Measurements from ENCODE around the gene TCF7L2.

Gene TCF7L2

DNA sequence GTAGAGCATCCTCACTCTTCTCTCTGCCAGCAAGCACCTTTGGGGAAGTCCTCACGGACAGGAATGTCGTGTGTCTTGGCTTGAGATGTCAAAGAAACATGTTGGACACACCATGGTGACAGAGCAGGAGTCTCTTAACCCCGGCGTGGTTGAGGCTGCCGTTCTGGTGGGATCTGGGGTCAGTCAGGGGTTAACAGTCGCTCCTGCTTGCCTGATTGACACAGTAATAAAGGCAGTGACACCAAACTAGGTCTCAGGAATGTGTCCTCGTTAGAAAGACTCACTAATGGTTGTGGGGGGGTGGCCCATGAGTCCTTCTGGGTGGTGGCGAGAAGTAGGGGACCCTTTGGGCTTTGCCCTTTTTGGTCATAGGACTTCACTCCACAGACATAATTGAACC is 69.0 kb downstream of the TCF7L2 start:
- Histone ChIP-seq H4K20me1 (ENCODE audit: low read depth, low read length) (no peaks in the 10 kb centered on the region), H2AFZ (ENCODE audit: low read depth, low read length, severe bottlenecking) (no peak overlapping the region), H3K79me2 (ENCODE audit: insufficient read depth, low read length) (no peaks in the 10 kb centered on the region), H3K9me2 (replicated peaks; ENCODE audit: insufficient read depth, low read length) (no peaks in the 10 kb centered on the region), H3K9ac (ENCODE audit: low read length) (no peak overlapping the region), H3F3A (ENCODE audit: insufficient read depth) (no peaks in the 10 kb centered on the region), H3K4me3 (ENCODE audit: insufficient read depth, low read length, poor library complexity, severe bottlenecking) (no peak overlapping the region), H3K27me3 (ENCODE audit: low read length) (no peaks in the 10 kb centered on the region), H3K36me3 (ENCODE audit: low read length) (no peaks in the 10 kb centered on the region), H3K27ac (ENCODE audit: low read depth, low read length) (no peak overlapping the region), H3K9me3 (ENCODE audit: insufficient read depth, low read length) (no peaks in the 10 kb centered on the region), H3K4me2 (ENCODE audit: low read depth, low read length, poor library complexity, severe bottlenecking) (no peak overlapping the region)
- TF ChIP-seq, protein P1, sequence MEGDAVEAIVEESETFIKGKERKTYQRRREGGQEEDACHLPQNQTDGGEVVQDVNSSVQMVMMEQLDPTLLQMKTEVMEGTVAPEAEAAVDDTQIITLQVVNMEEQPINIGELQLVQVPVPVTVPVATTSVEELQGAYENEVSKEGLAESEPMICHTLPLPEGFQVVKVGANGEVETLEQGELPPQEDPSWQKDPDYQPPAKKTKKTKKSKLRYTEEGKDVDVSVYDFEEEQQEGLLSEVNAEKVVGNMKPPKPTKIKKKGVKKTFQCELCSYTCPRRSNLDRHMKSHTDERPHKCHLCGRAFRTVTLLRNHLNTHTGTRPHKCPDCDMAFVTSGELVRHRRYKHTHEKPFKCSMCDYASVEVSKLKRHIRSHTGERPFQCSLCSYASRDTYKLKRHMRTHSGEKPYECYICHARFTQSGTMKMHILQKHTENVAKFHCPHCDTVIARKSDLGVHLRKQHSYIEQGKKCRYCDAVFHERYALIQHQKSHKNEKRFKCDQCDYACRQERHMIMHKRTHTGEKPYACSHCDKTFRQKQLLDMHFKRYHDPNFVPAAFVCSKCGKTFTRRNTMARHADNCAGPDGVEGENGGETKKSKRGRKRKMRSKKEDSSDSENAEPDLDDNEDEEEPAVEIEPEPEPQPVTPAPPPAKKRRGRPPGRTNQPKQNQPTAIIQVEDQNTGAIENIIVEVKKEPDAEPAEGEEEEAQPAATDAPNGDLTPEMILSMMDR (IDR thresholded peaks at IDR 0.05; ENCODE audit: insufficient read depth, low read length, poor library complexity, severe bottlenecking): no peak
- no peak for TF ChIP-seq EZH2phosphoT487 (conservative IDR thresholded peaks at IDR 0.05; ENCODE audit: low read length)

DNA sequence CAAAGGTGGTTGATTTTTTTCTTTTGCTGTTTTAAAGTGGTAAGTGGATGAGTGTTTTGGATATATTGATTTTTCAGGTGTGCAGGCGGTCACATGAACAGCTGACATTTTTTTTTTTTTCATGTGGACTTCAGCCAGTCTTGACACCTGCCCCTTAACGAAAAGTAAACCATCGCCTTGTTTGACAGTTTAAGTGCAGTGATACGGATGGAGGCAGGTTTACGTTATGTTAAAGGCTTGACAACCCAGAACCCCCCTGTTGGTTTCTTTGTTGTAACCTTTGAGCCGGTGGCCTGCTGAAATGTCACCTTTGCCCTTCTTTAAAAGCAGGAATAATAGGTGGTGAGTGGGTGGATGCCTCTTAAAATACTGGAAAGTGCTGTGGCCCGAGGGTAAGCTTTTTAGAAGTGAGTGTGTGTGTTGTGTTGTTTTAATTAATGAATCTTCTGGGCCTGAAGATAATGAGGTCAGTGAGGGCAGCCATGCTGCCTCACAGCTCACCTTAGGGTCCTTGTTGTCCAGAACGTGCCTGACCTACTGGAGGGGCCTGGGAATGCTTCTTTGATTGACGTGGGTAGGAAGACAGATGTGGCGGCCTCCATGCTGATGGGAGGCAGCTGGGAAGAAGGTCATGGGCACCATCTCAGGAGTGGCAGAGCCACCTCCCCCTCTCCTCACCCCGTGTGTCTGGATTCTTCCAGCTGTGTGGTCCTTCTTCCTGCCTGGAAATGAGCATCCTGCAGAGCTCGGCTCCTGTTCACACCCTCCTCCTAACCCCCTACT is 69.8 kb downstream of the TCF7L2 start:
- H3K36me3 ChIP-seq (ENCODE audit: low read length): no peaks in the 10 kb centered on the region
- H3K9ac ChIP-seq (ENCODE audit: low read length): no peak overlapping the region
- H3K4me2 ChIP-seq (ENCODE audit: low read depth, low read length, poor library complexity, severe bottlenecking): no peak overlapping the region
- H3F3A ChIP-seq (ENCODE audit: insufficient read depth): no peaks in the 10 kb centered on the region
- no peak overlapping the region for H3K27ac ChIP-seq (ENCODE audit: low read depth, low read length)
- H3K9me3 ChIP-seq (ENCODE audit: insufficient read depth, low read length): no peaks in the 10 kb centered on the region
- no peaks in the 10 kb centered on the region for H3K79me2 ChIP-seq (ENCODE audit: insufficient read depth, low read length)
- no peak overlapping the region for H3K4me3 ChIP-seq (ENCODE audit: insufficient read depth, low read length, poor library complexity, severe bottlenecking)
- no peaks in the 10 kb centered on the region for H4K20me1 ChIP-seq (ENCODE audit: low read depth, low read length)
- TF ChIP-seq, protein P1 (IDR thresholded peaks at IDR 0.05; ENCODE audit: insufficient read depth, low read length, poor library complexity, severe bottlenecking): no peak
- H2AFZ ChIP-seq (ENCODE audit: low read depth, low read length, severe bottlenecking): no peak overlapping the region
- H3K27me3 ChIP-seq (ENCODE audit: low read length): no peaks in the 10 kb centered on the region
- H3K9me2 ChIP-seq (replicated peaks; ENCODE audit: insufficient read depth, low read length): no peaks in the 10 kb centered on the region

DNA sequence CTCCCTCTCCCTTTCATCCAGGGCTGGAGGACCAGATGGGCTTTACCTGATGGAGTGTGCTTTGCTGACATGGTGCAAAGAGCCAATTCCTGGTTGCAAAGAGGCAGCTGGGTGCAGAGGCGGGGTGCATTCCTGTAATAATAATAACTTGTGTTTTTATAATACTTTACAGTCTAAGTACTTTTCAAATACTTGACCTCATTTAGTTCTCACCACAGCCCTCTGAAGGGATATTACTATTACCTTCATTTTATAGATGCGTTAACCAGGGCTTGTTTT is 70.4 kb downstream of the TCF7L2 start:
- H2AFZ ChIP-seq (ENCODE audit: low read depth, low read length, severe bottlenecking): no peak overlapping the region
- no peak overlapping the region for H3K4me2 ChIP-seq (ENCODE audit: low read depth, low read length, poor library complexity, severe bottlenecking)
- H3K27ac ChIP-seq (ENCODE audit: low read depth, low read length): no peak overlapping the region
- TF ChIP-seq, protein P1 (IDR thresholded peaks at IDR 0.05; ENCODE audit: insufficient read depth, low read length, poor library complexity, severe bottlenecking): no peak
- TF ChIP-seq EZH2phosphoT487 (conservative IDR thresholded peaks at IDR 0.05; ENCODE audit: low read length): no peak
- H3K9ac ChIP-seq (ENCODE audit: low read length): no peak overlapping the region
- no peaks in the 10 kb centered on the region for H3K27me3 ChIP-seq (ENCODE audit: low read length)
- H3K79me2 ChIP-seq (ENCODE audit: insufficient read depth, low read length): no peaks in the 10 kb centered on the region
- H3K36me3 ChIP-seq (ENCODE audit: low read length): no peaks in the 10 kb centered on the region
- H3K4me3 ChIP-seq (ENCODE audit: insufficient read depth, low read length, poor library complexity, severe bottlenecking): no peak overlapping the region
- no peaks in the 10 kb centered on the region for H3K9me3 ChIP-seq (ENCODE audit: insufficient read depth, low read length)
- H3F3A ChIP-seq (ENCODE audit: insufficient read depth): no peaks in the 10 kb centered on the region
- H3K9me2 ChIP-seq (replicated peaks; ENCODE audit: insufficient read depth, low read length): no peaks in the 10 kb centered on the region
- H4K20me1 ChIP-seq (ENCODE audit: low read depth, low read length): no peaks in the 10 kb centered on the region

Measured in SU-DHL-6 (cell line).